Dedifferentiated amniotic fluid mesenchymal stem cell (primary cell): ENCODE measurements around the gene P2RY11.
A peak's percentile ranks its signal among the peaks of the same experiment; 100 is the strongest.

Source experiments
- DNase-seq: peaks from one replicate; pipeline ENCODE4 v3.0.0-alpha.2; 2016; ENCODE audit errors: extremely low spot score

P2RY11 gene, protein sequence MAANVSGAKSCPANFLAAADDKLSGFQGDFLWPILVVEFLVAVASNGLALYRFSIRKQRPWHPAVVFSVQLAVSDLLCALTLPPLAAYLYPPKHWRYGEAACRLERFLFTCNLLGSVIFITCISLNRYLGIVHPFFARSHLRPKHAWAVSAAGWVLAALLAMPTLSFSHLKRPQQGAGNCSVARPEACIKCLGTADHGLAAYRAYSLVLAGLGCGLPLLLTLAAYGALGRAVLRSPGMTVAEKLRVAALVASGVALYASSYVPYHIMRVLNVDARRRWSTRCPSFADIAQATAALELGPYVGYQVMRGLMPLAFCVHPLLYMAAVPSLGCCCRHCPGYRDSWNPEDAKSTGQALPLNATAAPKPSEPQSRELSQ

DNA sequence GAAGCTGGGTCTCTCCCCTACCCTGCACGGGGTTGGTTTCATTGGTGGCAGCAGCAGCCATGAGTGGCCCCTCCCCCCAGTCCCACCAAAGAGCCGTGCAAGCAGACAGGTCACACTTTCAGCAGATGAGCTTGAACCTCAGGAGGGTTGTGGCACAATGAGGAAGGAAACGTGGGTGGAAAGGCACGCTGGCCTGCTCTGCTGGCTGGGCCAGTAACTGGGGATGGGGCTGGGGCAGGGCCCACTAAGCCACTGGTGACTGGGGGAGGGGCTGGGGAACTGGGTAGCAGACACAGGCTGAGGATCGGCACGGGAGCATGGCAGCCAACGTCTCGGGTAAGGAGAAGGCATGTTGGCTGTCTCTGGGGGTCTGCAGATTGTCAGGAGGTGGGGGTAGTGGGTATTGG, at the start of gene P2RY11:
Gene P2RY11, plus strand, starts transcription at position 289 of the 407 bp plus-strand sequence. Its CDS starts 29 bp downstream, at position 318.
- DNase-seq: no peak

DNA sequence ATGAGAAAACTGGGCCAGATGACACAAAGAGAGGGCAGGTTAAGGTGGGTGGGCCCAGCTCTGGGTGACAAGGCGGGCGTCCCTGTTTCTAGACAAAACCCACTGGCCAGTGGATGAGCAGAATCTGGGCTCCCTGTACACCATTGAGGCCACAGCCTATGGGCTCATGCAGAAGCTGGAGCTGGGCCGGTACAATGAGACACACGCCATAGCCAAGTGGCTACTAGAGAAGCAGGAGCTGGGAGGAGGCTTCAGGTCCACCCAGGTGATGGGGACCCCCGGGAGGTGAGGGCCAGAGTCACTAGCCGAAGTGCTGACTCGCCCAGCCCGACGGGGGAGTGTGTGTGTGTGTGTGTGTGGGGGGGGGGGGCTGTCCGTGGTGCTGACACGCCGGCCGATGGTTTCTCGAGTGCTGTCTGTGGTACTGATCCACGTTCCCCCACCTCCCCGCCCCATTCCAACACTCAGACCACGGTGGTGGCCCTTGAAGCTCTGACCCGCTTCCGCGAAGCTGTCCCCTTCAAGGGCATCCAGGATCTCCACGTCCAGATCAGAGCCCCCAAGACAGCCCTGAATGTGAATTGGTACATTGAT, 49.7 kb upstream of the P2RY11 start:
- no peak for DNase-seq

DNA sequence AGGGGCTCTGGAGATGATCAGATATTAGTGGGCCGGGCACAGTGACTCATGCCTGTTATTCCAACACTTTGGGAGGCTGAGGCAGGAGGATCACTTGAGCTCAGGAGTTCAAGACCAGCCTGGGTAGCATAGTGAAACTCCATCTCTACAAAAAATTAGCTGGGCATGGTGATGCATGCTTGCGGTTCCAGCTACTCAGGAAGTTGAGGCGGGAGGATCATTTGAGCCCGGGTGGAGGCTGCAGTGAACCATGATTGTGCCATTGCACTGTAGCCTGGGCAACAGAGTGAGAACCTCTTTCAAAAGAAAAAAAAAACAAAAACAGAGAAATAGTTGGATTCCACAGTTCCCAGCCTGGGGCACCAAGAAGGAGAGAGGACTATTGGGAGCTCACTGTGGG, 43.3 kb upstream of the P2RY11 start:
- no peak for DNase-seq

DNA sequence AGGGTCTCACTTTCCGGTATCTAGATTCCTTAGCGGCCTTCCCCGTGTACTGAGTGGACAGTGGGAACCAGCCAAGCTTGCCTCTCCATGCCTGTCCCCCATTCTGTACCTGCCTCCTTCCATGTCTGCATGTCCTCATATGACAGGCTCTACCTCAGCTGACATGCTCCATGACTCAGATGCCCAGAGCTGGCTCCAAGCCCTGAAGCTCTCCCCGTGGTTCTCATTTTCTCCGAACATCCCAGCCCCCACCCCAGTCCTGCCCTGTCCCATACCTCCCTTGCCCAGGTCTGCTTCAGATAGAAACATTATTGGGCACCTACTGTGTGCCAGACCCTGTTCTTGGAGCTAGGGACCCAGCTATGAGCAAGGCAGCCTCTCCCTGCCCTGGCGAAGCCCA, 42.4 kb upstream of the P2RY11 start:
- no peak for DNase-seq

DNA sequence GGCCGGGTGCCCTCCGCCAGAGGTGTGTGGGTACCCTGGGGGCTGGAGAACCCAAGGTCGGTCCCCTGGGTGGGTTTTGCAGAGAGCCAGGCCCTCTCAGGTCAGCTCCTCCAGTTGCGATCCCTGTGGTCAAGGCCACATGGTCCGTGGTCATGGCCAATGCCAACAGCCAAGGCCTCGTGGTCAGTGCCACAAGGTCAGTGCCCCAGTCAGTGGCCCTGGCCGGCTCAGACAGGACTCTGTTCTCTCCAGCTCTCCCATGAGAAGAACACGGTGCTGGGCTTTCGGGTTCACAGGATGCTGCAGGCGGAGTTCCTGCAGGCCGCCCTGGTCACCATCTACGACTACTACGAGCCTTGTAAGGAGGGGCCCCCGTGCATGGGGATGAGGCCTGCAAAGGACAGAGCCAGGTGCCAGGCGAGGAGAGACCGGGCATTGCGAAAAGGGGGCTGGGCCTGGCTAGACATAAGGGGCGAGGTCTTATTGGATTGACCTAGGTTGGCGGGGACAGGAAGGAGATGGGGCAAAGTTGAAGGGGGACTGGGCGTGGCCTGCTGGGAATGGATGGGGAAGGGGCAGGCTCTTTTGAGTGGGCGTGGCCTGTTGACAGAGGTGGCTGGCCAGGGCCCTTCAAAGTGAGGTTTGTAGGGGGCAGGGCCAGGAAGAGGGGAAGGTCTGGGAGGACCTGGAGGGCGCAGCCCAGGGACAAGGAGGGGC, 40.6 kb upstream of the P2RY11 start:
- DNase-seq: no peak

DNA sequence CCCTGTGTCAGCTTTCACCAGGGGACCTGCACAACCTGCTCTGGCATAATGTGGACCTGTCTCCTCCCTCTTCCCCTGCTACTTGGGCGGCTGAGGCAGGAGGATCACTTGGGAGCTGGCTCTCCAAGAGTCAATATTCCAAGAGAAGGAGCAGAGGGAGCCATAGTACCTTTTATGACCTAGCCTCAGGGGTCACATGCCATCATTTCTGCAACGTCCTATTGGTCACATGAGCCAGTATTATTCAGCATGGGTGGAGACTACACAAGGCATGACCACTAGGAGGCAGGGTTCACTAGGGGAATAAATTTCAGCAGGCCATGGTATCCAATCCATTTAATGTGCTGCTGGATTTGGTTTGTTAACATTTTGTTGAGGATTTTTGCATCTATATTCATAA, 37.3 kb upstream of the P2RY11 start:
- no peak for DNase-seq

DNA sequence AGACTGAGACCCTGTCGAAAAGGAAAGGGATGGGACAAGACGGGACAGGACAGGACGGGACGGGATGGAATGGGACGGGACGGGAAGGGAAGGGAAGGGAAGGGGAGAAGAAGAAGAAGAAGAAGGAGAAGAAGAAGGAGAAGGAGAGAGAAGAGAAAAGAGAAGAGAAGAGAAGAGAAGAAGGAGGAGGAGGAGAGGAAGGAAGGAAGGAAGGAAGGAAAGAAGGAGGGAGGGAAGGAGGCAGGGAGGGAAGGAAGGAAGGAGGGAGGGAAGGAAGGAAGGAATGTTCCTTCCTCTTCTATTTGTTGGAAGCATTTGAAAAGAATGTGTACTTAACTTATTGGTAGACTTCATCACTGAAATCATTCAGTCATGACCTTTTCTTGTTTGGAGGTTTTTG, 35.0 kb upstream of the P2RY11 start:
- no peak for DNase-seq

DNA sequence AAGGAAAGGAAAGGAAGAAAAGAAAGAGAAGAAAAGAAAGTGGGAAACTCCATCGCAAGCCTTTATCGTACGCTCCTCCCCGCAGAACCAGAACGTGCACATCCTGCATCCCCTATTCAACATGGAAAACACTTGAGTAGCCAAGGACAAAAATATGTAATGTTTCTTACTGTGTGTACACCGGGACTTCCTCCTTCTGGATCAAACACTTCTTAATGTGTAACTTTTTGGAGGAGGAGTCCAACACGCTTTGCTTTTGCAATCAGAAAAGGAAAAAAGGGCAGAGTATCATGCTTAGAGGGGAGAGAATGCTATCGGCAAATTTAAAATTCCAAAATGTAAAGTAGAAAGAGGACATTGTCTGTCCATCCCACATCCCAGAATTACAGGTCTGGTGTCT, 33.2 kb upstream of the P2RY11 start:
- DNase-seq: no peak

DNA sequence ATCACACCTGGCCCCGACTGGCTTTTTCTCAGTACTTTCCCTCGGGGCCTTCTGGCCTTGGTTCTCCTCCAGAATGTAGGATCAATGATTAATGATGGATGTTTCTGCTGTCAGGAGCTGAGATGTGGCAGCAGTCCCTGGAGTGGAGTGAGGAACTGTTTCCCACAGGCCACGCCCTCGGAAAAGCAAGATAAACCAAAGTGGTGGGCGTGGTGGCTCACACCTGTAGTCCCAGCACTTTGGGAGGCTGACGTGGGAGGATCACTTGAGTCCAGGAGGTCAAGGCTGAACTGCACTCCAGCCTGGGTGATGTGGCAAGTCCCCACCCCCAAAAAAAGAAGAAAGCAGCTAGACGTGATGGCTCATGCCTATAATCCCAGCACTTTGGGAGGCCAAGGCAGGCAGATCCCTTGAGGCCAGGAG, 32.5 kb upstream of the P2RY11 start:
- no peak for DNase-seq

DNA sequence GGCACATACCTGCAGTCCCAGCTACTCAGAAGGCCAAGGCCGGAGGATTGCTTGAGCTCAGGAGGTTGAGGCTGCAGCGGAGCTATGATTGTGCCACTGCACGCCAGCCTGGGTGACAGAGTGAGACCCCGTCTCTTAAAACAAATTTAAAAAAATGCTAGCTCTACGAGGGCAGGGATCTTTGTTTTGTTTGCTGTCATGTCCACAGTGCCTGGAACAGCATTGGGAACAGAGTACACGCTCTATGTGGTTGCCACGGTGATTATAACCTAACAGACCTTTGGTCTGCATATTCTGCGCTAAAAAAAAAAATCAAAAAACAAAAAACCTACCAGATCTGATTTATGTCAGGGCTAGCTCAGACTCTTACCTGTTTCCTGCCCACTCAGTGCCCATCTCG, 27.6 kb upstream of the P2RY11 start:
- DNase-seq: no peak

DNA sequence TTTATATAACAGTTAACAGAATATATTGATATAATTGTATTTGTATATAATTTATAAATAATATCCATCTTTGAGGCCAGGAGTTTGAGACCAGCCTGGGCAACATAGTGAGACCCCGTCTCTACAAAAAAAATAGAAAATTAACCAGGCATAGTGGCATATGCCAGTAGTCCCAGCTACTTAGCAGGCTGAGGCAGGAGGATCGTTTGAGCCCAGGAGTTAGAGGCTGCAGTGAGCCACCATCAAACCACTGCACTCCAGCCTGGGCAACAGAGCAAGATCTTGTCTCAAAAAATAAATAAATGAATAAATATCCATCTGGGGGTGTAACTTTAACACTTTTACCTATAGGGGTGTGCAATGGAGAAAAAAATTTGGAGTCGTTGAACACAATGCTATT, 26.7 kb upstream of the P2RY11 start:
- no peak for DNase-seq

DNA sequence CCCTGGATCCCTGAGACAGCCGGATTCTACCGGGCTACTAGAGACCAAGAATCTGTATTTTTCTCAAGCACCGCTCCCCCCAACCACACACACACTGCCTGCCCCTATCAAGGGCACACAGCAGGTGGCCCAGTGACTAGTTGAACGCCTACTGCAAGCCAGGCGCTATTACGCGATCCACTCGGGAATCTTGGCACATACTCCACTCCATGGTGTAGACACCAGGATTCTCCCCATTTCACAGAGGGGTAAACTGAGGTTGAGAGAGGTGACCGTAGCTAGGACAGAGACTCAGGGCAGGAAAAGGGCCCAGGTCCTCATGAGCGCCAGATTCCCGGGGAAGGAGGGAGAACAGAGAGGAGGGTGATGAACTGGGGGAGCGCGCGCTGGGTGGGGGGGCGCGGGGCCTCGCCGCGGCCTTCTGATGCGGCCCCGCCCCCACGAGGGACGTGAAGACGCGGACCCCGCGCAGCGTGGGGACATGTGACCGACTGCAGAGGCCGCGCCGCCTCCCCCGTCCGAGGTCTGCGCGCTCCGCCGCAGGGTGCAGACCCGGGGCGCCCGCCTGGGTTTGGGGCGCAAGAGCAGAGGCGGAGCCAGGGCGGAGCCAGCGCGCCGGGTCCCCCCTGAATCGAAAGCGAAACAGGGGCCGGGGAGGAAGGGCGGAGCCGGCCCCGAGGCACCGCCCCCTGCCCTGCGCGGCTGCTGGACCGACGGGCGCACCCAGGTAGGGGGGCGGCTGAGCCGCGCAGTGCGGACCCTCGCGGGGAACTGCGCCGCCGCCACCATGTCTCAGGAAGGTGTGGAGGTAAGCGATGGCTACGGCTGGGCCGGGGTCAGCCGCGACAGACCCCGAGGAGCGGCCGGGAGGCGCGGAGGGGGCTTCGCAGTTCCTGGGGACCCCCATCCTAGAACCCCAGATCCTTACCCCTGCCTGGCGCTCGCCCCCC, 25.6 kb upstream of the P2RY11 start, which contains the start of gene SHFL:
Gene SHFL, plus strand, starts transcription at position 677 of the 950 bp plus-strand sequence. Its CDS starts 111 bp downstream, at position 788.
- DNase-seq: peak; percentile 31

DNA sequence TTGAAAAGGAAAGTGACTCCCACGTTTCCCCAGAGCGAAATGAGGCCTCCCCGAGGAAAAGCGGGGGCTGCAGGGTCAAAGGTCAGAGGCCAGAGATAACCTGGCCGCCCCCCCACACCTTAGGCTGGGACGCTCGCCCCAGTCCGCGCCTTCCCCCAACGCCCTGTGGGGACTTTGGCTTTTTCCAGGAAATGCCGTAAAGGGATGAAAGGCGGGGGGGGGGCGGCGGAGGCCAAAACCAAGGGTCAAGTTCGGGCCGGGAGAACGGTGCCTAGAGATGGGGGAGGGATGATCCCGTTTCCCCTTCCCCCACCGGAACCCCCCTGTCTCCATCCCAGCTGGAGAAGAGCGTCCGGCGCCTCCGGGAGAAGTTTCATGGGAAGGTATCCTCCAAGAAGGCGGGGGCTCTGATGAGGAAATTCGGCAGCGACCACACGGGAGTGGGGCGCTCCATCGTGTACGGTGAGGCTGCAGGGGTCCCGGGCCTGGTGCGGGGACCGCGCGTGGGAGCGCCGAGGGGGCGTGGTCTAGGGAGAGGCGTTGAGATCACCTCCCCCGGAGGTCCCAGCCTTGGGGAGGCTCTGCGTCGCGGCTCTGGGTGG, 24.8 kb upstream of the P2RY11 start:
- no peak for DNase-seq

DNA sequence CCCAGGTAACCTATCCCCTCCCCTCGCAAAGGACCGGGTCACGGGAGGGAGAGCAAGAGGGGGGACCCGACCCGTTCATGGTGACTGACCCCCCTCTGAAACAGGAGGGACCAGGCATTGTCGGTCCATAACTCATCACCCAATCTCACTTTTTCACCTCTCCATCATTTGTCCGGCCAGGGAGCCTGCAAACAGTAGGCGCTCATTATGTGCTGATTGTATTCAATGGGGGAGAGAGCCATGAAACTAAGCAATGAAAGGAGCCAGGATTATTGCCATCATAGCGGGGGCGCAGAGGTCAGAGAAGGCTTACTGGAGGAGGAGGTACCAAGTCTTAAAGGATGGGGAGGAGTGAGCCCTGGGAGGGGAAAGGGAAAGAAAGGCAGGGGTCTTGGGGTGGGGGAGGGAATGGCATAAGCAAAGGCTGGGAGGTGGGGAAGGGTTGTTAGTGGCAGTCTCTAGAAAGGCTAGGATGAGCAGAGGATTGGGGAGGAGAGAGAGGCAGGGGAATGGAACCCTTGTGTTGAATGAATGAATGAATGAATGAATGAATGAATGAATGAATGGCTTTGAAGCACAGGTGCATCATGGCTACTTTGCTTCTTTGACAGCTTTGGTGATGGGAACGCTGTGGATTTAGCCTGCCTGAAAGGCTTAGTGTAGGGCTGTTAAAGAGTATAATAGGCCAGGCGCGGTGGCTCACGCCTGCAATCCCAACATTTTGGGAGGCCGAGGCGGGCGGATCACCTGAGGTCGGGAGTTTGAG, 24.0 kb upstream of the P2RY11 start:
- no peak for DNase-seq

DNA sequence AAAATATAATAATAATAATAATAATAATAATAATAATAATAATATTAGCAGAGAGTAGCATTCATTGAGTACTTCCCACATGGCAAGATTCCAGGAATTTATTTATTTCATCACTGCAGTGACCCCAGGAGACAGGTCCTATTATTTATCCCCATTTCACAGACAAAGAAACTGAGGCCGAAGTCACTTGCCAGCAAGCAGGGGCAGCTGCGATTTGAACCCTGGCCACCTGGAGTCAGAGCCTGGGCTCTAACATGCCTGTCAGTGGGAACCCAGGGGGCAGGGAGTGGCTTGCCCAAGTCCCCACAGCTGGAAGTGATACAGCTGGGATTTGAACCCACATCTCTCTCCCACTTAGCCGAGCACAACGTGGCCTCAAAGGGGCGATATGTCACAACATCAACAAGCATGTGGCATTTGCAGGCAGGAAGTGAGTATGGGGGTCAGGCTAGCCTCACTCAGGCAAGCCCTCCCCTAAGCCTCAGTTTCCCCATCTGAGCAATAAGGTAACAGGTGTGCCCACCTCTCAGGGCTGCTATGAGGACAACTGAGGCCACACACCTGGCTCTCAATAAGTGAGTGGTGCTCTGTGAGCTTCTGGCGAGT, 22.4 kb upstream of the P2RY11 start:
- no peak for DNase-seq

DNA sequence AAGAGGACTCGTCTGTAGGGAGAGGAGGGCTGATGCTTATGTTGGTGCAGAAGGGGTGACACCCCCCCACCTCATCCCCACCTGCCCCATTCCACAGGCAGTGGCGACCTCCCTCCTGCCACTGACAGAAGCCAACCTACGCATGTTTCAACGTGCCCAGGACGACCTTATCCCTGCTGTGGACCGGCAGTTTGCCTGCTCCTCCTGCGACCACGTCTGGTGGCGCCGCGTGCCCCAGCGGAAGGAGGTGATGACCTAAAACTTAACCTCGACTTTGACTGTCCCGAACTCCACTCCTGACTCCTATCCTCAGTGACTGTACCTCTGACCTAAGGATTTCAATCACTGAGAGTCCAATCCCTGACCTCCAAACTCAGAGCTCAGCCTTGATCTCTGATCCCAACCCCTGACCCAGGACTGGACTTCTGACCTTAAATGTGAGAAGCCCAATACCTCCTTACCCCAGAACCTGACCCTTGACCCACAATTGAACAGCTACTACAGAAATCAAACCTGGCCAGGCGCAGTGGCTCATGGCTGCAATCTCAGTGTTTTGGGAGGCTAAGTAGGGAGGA, 21.6 kb upstream of the P2RY11 start:
- no peak for DNase-seq

DNA sequence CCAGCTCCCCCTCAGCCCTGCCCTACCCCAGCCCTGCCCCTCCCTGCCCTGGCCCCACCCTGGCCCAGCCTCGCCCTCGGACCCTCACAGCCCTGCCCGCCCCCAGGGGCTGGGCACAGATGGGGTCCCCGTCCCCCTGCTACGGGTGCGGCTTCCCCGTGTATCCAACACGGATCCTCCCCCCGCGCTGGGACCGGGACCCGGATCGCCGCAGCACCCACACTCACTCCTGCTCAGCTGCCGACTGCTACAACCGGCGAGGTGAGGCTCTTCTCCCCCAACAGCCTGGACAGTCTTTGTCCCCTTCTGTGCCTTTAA, 20.2 kb upstream of the P2RY11 start:
- DNase-seq: no peak

DNA sequence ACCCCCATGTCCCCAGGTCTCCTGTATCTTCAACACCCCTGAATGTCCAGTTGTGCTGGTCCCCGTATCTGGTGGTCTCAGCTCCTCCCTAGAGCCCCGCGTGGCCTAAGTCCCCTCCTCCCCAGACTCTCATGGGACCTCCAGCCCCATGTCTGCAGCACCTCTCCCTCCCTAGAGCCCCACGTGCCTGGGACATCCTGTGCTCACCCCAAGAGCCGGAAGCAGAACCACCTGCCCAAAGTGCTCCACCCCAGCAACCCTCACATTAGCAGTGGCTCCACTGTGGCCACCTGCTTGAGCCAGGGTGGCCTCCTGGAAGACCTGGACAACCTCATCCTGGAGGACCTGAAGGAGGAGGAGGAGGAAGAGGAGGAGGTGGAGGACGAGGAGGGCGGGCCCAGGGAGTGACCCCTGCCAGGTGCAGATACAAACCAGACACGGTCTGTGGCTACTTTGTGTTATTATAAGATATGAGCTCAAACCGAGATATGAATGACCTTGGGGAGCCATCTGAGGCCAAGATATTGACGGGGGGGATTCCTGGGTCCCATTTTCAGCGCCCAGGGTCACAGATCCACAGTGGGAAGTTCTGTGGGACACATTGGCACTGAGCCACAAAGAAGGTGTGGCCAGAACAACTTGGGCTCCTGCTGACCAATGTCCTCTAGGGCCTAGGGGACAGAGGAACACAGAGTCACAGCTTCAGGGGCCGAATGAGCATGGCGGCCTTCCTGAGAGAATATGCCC, 19.4 kb upstream of the P2RY11 start:
- no peak for DNase-seq

DNA sequence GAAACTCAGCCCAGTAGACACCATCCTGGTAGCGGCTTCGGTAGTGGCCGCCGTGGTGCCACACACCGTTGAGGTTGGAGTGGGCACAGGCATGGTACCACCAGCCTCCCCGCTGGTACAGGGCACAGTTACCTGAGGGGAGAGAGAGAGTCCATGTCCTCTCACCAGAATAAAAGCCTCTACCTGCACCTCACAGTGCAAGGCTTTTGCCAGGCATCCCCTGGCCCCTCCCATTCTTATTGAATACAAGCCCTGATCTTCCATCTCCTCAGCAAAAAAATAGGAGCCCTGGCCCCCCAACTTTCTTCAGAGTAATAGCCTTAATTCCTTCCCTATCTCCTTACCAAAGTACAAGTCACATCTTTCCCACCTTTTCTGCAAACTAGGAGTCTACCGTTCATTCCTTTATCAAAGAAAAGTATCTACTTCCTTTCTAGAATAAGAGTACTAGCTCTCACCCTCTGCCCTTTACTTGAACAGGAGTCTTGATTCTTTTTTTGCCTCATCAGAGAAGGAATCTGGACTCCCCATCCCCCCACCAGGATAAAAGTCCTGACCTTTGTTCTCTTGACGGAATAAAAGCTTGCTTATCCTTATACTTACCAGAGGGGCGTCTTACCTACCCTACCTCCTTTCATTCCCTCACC, 18.7 kb upstream of the P2RY11 start:
- DNase-seq: no peak
